ENCODE data around the gene GGACT. TPM values are rescaled to one million over a fixed set of nuclear protein-coding genes. Genes with fewer than 3 reads are reported as not detected.
A peak's percentile ranks its signal among the peaks of the same experiment; 100 is the strongest.

Gene GGACT
- total and polyA plus RNA-seq, 2 of the 8 experiments (the other 6 are each of a cell fraction or from before 2014, with no cell fraction given) = 1.1 to 1.5 TPM

DNA sequence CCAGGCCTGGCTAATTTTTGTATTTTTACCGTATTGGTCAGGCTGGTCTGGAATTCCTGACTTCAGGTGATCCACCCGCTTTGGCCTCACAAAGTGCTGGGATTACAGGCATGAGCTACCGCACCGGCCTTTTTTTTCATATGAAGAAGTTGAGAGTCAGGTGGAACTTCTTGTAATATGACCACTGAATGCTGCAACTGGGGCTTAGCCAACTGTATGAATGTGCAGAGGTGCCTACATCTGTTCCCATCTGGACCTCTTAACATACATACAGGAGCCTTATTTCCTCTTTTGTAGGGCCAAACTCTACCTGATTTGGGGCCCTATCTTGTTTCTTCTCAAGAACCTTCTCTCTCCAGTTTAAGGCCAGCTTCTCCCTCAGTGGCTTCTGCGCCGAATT, 11.9 kb upstream of the GGACT start:
- H3K27ac ChIP-seq (ENCODE audit: low read depth, low read length) = no peak overlapping the region
- H3K79me1 ChIP-seq (ENCODE audit: low read depth, low read length) = no peaks in the 10 kb centered on the region
- no peak overlapping the region for H2BK15ac ChIP-seq (ENCODE audit: low read length)
- H3K4me1 ChIP-seq (replicated peaks in 1 of 4; ENCODE audit: control insufficient read depth in 3 of 4, insufficient read depth in 4 of 4, low read length in 3 of 4) = no peaks in the 10 kb centered on the region
- H2AFZ ChIP-seq (ENCODE audit: low read length) = no peak overlapping the region
- no peak overlapping the region for H3K9ac ChIP-seq (replicated peaks in 1 of 4; ENCODE audit: extremely low read depth in 1 of 4, low read depth in 3 of 4, low read length in 3 of 4)
- no peak overlapping the region for H4K8ac ChIP-seq (ENCODE audit: extremely low read depth, insufficient read depth, low read length)
- TF ChIP-seq JUN (IDR thresholded peaks at IDR 0.05; ENCODE audit: low read depth, low read length) (no peak), CREB1 (IDR thresholded peaks at IDR 0.05) (no peak), FOSL1 (IDR thresholded peaks at IDR 0.05; ENCODE audit: insufficient read depth, low read depth, low read length) (no peak)
- no peak overlapping the region for H2BK20ac ChIP-seq (ENCODE audit: low read length)
- H4K20me1 ChIP-seq (replicated peaks in 1 of 2; ENCODE audit: control insufficient read depth in 1 of 2, insufficient read depth in 2 of 2, low read length in 2 of 2) = no peaks in the 10 kb centered on the region
- DNase-seq (ENCODE audit: low read depth in 1 of 2, low spot score in 2 of 2) = no peak
- H4K5ac ChIP-seq (ENCODE audit: insufficient read length, low read depth, low read length) = no peak overlapping the region
- no peak overlapping the region for H4K91ac ChIP-seq (replicated peaks; ENCODE audit: insufficient read length, low read length)
- no peak overlapping the region for H2BK120ac ChIP-seq (replicated peaks; ENCODE audit: low read depth, low read length)
- POLR2A ChIA-PET (ENCODE audit: partially characterized antibody) = no interaction called here
- no peak overlapping the region for H3K4ac ChIP-seq (replicated peaks; ENCODE audit: insufficient read length, low read depth, low read length)
- no peak overlapping the region for H3K4me2 ChIP-seq (ENCODE audit: insufficient read depth in 1 of 2, low read depth in 2 of 2, low read length in 2 of 2)
- H2BK12ac ChIP-seq (ENCODE audit: low read depth, low read length) = no peak overlapping the region
- H3K4me3 ChIP-seq (ENCODE audit: extremely low read depth in 1 of 4, insufficient read depth in 2 of 4, low read depth in 3 of 4, low read length in 4 of 4) = no peak overlapping the region
- no peak overlapping the region for H2BK5ac ChIP-seq (ENCODE audit: low read depth, low read length)
- H3K27me3 ChIP-seq (replicated peaks in 1 of 4; ENCODE audit: control insufficient read depth in 3 of 4, extremely low read depth in 1 of 4, insufficient read depth in 3 of 4, low read length in 3 of 4) = no peaks in the 10 kb centered on the region
- FAIRE-seq = no peak
- H3K56ac ChIP-seq (replicated peaks; ENCODE audit: insufficient read length, low read depth, low read length) = no peak overlapping the region
- H3K36me3 ChIP-seq (ENCODE audit: control insufficient read depth in 2 of 4, insufficient read depth in 4 of 4, low read length in 3 of 4) = no peaks in the 10 kb centered on the region
- H2AK5ac ChIP-seq (ENCODE audit: low read depth, low read length) = 0 out of 2 replicates have a peak overlapping the region, but pooled peaks have one; percentile 39
- 89% methylated on average over 6 of the region's 6 CpGs; no CpG with 5 or more reads in 1 of the 2 experiments for WGBS, 2 experiments (ENCODE audit: extremely low coverage in 1 of 2, insufficient coverage in 1 of 2, insufficient read length in 1 of 2, insufficient replicate concordance in 2 of 2, low coverage in 1 of 2, low lambda C conversion rate in 2 of 2, missing lambda C conversion rate in 1 of 2)
- no peaks in the 10 kb centered on the region for H3K9me3 ChIP-seq (ENCODE audit: insufficient read depth in 2 of 2, low read depth in 1 of 2, low read length in 1 of 2)
- CTCF ChIA-PET (ENCODE audit: partially characterized antibody) = interaction anchor here (0.6 to 3.0 kb wide), 3 partner anchors 10 to 28 kb away, joined by 3 to 15 read pairs (median 3); partner anchors contain the start of gene GGACT
- H3K14ac ChIP-seq (ENCODE audit: insufficient read length) = no peak overlapping the region
- H3K23me2 ChIP-seq (ENCODE audit: low read depth, low read length) = no peaks in the 10 kb centered on the region
- H3K23ac ChIP-seq (ENCODE audit: insufficient read length) = no peak overlapping the region
- no peak overlapping the region for H3K18ac ChIP-seq (ENCODE audit: extremely low read depth, low read length)
- H3K79me2 ChIP-seq (ENCODE audit: control insufficient read depth in 1 of 2, insufficient read depth in 2 of 2, low read length in 2 of 2) = no peaks in the 10 kb centered on the region

Data from H1 (cell line).